Middle frontal gyrus (tissue), 1 donor: Measurements from ENCODE around the gene SART1.

Source experiments
- DNase-seq: peaks from one replicate; pipeline ENCODE4 v3.0.0-alpha.2; 2015; ENCODE audit warnings: low spot score; ENCODE audit errors: extremely low spot score

Gene SART1

DNA sequence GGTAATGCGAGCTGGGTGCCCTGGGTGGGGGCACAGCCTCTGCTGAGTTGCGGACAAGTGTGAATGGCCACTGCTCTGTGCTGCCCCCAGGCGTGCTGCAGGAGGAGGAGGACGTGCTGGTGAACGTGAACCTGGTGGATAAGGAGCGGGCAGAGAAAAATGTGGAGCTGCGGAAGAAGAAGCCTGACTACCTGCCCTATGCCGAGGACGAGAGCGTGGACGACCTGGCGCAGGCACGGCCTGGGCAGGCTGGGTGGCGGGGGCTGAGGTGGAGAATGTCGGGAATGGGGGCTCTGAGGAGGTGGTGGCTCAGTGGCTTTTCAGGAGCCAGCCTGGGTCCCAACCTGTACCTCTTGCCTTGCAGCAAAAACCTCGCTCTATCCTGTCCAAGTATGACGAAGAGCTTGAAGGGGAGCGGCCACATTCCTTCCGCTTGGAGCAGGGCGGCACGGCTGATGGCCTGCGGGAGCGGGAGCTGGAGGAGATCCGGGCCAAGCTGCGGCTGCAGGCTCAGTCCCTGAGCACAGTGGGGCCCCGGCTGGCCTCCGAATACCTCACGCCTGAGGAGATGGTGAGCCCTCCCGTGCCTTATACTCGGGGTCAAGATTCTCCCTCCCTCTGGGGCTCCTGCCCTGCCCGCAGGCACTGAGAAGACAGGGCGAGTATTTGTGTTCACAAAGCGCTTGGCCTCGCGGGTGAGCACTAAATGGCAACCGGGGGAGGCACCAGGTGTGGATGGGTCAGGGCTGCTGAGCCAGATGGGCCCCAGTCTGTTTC is 4.6 kb downstream of the SART1 start:
- no peak for DNase-seq

DNA sequence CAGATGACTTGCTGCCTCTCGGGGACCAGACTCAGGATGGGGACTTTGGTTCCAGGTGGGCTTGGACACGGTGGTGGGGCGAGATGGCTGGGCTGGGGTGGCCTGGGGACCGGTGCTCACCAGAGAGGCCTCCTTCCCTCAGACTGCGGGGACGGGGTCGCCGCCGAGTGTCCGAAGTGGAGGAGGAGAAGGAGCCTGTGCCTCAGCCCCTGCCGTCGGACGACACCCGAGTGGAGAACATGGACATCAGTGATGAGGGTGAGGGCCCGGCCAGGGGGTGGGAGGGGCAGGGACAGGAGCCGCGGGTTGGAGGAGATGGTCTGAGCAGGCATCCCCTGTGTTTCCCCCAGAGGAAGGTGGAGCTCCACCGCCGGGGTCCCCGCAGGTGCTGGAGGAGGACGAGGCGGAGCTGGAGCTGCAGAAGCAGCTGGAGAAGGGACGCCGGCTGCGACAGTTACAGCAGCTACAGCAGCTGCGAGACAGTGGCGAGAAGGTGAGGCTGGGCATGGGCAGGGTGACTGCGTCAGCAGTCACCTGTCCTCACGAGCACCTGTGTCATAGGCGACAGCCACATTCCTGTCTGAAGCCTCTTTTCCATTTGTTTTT is 5.9 kb downstream of the SART1 start:
- no peak for DNase-seq

DNA sequence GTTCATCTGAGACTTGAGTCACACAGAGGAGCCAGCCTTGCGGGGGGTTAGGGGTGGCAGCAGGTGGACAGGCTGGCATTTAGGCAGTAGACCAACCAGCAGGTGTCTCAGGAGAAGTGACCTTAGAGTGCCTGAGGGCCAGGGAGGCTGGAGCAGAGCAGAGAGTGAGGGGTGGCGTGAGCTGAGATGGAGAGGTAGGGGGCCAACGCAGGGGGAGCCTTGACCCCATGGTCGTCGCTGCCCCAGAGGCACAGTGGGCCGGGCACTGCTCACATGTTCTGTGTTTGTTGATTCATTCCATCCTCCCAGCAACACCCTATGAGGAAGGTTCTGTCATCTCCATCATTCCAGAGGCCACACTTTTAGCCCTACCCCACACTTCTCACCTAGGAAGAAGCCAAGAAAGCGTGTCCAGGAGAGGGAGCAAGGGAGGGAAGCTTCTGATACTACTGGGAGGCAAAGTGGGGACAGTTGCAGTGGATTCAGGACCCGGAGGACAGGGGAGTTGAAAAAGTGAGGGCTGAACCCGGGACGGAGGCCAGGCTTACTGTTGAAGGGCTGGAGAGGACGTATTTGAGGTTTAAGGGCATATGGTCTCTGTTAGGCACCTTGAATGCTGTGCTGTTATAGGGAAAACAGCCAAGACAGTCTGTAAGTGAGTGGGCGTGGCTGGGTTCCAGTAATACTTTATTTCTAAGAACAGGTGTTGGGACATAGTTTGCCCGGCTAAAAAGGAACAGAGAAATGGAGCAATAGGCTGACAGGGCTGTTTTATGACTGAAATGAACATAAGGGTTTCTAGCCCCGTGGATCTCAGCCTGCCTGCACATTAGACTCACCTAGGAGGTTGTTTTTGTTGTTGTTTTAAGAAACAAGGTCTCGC is 7.3 kb downstream of the SART1 start:
- no peak for DNase-seq

GRCh38 chr11:65972116-65972515 is 10.6 kb downstream of the SART1 start:
- DNase-seq = no peak

DNA sequence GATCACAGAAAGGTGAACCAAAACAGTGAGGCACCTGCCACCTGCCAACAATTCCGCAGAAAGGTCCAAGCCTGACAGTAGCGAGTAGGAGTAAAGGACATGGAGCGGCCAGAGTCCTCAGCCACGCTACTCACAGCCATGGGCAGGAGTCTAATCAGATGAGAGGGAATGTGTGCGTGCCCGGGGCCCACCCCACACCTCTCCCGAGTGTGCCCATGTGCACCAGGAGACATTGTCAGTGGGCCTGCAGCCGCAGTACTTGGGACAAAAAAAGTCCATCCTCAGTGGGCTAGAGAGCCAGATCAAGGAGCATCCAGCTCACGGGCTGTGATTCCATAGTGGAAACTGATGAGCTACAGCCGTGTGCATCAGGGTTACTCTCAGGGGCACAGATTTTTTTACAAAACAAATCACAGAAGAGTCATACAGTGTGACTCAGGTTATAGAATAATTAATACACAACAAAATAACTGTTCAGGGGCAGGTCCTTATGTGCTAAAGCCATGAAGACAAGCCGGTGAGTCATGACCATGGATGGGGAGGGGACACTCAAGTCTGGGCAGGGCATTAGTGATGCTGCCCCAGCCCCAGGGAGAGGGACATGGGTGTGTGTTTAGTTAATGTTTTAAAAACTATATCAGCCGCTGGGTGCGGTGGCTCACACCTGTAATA is 12.0 kb downstream of the SART1 start:
- DNase-seq = no peak

- DNase-seq = no peak
Measured at GRCh38 chr11:65975771-65976170, 14.2 kb downstream of the SART1 start.

DNA sequence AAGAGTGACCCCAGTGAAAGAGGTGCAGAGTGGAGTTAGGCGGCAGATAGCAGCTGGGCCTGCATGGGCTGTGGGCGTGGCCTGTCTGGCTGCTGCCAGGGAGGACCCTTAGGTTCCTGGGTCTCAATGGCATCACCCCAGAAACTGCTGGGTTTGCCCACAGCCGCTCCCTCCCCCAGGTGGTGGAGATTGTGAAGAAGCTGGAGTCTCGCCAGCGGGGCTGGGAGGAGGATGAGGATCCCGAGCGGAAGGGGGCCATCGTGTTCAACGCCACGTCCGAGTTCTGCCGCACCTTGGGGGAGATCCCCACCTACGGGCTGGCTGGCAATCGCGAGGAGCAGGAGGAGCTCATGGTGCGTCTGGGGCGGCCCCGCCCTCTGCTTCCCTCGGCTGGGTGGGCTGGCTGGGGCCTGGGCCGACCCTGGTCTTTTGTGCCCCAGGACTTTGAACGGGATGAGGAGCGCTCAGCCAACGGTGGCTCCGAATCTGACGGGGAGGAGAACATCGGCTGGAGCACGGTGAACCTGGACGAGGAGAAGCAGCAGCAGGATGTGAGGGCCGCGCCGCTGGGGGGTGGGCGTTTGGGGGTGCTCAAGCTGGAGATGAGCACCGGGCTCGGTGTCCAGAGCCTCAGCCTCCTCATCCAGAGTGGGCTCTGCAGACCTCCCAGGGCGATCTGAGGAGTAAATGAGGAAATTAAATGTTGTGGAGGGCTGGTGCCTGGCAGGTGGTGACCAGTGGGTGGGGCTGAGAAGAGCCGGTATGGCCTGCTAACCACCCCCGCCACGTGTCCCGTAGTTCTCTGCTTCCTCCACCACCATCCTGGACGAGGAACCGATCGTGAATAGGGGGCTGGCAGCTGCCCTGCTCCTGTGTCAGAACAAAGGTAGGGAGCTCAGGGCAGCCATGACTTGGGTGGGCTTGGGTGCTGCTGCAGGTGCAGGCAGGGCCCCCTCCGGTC is 15.0 kb downstream of the SART1 start:
- no peak for DNase-seq

GRCh38 chr11:65977621-65978390 is 16.3 kb downstream of the SART1 start:
- no peak for DNase-seq

DNA sequence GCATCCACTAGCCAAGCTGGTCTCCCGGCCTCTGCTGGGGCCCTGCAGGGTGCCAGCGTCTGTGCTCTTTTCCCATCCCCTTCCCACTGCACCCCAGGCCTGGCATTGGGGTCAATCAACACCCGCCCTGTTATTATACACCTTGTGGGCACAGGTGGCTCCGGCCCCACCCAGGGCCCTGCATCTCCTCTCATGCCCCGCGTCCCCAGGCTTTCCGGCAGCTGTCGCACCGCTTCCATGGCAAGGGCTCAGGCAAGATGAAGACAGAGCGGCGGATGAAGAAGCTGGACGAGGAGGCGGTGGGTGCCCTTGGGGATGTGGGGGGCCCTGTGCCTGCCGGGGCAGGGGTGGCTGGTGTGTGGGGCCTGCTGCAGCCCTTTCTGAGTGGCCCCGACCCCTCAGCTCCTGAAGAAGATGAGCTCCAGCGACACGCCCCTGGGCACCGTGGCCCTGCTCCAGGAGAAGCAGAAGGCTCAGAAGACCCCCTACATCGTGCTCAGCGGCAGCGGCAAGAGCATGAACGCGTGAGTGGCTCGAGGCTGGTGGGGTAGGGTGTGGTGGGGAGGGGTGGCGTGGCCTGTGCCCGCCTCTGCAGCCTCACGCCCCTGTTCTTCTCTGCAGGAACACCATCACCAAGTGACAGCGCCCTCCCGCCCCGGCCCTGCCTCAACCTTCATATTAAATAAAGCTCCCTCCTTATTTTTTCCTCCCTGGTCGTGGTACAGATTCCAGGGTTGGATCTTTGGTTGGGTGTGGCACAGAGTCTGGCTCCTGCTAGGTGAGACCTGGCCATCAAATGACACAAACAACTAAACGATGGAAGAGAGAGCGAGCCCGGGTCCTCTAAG is 17.1 kb downstream of the SART1 start:
- DNase-seq = no peak

DNA sequence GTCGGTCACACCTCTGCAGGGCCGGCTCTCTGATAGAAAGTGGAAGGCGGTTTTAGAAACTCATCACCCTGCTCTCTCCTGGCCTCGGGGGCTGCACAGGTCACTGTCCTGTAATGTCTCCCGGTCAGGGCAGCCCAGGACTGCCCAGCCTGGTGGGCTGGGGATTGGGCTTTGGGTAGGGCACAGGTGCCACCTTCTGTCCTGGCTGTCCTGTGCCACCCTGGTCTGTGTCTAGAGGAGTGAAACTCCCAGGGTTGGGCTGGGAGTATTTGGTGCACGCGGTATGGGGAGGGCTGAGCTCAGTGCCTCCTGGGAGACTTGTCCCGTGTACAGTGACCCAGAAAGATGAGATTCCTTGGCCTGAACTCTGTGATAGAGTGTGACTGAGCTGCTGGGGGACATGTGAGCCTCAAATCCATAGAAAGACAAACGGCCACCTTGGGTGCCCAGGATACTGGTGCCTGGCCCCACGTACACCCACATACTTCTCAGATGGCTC is 17.8 kb downstream of the SART1 start:
- no peak for DNase-seq

DNA sequence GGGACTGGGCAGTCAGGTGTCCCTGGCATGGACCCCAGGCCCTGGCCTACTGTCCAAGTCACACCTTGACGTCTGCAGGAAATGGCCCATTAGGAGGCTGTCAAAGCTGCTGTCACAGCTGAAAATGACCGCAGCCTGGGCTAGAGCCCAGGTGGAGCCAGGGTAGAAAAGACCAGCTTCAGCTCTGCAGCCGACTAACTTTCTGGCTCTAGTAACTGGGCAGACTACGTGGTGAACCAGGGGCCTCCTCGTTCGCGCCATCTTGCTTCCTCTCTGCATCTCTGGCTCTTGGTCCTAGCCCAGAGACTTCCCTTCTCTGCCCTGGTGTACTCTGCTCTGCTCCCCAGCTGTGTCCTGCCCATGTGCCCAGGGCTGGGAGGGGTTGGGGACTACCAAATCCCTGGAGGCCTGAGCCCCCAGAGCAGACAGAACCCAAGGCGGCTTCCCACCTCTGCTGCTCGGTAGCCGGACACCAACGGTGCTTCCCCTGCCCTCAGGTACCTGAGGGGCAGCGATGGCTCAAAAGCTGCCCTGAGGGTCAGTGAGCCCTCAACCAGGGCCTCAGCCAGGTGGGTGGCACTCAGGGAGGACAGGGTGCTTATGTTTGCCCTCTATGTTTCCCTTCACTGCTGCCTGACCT is 19.7 kb downstream of the SART1 start:
- DNase-seq = no peak

- no peak for DNase-seq
Measured at GRCh38 chr11:65981972-65982823, 20.7 kb downstream of the SART1 start.

DNA sequence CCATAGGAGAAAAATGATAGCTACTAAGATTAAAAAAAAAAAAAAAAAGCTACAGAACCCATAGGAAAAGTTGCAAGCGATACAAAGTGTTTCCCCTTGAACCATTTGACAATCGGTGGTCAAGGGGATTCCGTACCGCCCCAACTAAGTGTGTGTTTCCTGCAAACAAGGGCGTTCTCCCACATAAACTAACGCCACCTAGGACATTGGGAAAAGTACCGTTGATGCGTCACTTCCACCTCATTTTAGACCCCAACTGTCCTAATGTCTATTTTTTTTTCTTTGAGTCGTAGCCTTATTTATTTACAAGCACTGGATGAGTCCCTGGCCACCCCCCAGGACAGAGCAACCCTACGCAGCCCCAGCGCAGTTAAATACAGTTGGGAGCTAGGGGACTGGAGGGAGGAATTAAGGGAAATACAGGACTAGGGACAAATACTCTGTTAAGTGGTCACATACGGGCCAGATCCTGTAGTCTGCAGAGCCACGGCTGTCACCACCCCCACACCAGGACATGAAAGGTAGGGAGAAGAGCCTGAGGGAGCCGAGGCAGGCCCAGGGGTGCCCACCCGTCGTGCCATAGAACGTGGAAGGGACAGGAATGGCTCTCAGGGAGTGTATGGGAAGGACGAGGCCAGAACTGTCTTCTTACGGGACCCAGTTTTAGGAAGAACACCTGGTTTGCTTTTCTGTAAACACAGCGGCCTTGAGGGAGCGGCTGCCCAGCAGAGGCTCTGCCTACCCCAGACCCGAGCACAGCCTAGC is 21.5 kb downstream of the SART1 start:
- no peak for DNase-seq

DNA sequence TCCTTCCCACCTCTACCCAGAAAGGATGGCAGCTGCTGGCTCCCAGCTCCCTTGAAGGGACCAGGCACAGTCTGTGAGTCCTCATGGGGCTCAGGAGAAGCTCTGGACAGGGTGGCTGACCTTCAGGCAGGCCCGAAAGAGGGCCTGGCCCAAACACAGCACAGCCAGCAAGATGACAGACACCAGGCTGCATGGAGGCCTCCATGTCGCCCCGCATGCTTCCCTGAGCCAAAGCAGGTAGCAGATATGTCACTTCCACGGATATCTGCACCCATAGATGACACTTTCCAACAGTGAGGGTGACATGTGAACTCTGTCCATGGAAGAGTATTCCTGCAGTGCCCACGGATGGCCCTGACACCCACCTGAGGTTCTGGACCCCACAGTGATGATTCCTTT is 22.1 kb downstream of the SART1 start:
- DNase-seq = no peak

GRCh38 chr11:65987336-65987735 is 25.8 kb downstream of the SART1 start:
- no peak for DNase-seq

DNA sequence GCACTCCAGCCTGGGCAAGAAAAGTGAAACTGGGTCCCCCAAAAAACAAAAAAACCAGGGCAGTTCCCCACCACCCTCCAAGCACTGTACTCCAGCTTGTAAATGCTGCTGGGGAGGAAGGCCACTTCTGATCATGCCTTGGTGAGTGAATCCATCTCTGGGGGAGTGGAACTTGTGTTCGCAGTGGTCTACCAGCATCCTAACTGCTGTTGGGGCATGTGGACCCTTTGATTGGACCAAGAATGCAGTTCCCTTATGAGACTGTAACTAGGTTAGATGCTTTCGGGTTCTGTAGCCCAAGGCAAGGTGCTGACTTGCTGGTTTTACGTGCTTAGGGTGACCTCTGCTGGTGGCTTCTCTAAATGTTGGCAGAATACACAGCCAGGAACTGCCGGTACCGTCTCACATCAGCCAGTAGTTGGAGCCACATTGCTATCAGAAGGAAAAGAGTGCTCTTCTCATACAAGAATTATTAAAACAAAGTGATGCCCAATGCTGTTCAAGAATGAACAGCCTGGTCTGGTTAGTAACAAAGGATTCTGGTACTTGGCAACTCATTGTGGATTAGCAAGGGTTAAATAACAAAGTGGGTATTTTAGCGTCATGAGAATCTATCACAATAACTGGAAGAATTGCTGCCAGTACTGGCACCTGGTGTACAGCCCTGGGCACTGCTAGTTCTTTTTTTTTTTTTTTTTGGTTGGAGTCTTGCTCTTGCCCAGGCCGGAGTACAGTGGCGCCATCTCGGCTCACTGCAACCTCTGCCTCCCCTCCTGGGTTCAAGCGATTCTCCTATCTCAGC is 27.5 kb downstream of the SART1 start:
- DNase-seq = peak; percentile 85
